HG03045 (cell line): ENCODE data around the gene OR2A14.
"Not testable (repeated sequence)": the region's sequence is repeated elsewhere in the genome, so short reads cannot be mapped to it uniquely, and the experiment has no call there.

Experiments used
- ATAC-seq: cut with Tn5 transposase; IDR thresholded peaks from one replicate; pipeline ENCODE4 v1.9.1; 2021; ENCODE audit warnings: mild to moderate bottlenecking, moderate library complexity; ENCODE audit not compliant: unreplicated experiment

The OR2A14 gene, protein sequence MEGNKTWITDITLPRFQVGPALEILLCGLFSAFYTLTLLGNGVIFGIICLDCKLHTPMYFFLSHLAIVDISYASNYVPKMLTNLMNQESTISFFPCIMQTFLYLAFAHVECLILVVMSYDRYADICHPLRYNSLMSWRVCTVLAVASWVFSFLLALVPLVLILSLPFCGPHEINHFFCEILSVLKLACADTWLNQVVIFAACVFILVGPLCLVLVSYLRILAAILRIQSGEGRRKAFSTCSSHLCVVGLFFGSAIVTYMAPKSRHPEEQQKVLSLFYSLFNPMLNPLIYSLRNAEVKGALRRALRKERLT

DNA sequence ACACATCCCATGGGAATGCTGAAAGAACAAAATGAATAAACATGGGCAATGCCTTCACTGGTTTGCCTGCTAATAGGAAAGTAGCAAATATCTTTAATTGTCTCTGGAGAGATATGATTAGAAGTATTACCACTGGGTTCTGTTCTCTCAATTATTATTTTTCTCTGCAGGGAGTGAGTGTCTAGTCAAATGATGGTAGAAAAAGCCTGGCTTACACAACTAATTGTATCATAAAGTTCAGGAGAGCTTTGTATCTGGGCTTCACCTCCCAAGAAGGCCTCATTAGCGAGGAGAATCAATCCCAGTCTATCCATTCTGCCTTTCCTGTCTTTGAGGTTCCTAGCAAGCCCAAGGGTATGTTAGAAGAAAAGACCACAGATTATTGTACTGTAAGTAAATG lies at the start of gene OR2A14:
Gene OR2A14 (plus strand): TSS at position 301 of the 400 bp plus-strand sequence. CDS start 5,937 bp downstream, outside the sequence.
- no peak for ATAC-seq

DNA sequence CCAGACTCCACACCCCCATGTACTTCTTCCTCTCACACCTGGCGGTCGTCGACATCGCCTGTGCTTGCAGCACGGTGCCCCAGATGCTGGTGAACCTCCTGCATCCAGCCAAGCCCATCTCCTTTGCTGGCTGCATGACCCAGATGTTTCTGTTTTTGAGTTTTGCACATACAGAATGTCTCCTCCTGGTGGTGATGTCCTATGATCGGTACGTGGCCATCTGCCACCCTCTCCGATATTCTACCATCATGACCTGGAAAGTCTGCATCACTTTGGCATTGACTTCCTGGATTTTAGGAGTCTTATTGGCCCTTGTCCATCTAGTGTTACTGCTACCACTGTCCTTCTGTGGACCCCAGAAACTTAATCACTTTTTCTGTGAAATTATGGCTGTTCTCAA lies 48.6 kb upstream of the OR2A14 start:
- no peak for ATAC-seq

DNA sequence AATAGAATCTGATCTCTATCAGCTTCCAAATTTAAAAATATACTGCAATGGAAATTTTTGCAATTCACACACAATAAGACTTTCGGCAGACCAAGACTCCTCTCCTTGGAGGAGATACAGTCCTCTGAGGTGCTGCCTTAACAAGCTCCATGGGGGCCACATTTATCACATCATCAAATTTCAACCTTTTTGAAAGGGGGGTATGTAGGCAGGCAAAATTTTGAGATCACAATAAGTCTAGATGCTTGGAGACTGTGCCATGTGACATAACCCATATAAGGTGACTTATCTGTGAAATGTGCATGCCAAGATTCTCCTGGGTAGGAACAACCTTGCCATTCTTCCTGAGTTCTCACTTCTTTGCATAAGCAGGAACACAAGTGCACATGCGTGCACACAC lies 37.0 kb upstream of the OR2A14 start, which contains the start of gene OR2A12:
Gene OR2A12 (plus strand): TSS at position 301 of the 400 bp plus-strand sequence. CDS start 8,830 bp downstream, outside the sequence.
- ATAC-seq, result no peak

DNA sequence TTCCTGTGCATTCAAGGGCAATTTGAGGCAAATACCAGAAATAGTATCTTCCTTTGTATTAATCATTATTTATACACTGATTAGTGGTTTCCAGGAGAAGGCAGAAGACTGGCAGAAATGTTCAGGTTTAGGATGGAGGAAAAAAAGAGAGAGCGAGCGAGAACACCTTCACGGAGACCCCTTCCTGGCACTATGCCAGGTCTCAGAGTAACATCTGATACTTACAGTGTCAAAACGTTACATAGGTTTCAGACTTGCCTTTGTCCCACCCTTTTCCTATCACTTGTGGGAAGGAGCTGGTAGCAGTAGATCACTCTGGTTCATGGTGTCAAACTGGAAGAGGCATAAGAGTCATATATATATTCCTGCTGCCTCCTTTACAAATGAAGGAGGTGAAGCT lies 36.2 kb upstream of the OR2A14 start:
- no peak for ATAC-seq

DNA sequence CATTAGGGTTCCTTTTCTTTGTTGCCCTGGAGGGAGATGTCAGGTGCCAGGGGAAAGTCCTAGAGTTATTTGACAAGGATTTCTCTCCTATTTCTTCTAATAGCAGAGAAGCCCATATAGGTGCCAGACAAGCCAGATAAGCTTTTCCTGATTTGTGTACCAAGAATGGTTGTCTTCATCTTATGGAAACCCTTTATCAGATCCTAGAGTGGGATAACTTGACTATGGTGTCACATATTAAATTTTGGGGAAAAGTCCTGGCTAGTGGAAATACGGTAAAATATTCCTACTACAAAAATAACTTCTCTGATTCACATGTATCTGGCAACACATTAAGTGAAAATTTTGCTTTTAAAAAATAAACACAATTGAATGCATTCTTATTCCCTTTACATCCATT lies 35.7 kb upstream of the OR2A14 start:
- ATAC-seq, result no peak

DNA sequence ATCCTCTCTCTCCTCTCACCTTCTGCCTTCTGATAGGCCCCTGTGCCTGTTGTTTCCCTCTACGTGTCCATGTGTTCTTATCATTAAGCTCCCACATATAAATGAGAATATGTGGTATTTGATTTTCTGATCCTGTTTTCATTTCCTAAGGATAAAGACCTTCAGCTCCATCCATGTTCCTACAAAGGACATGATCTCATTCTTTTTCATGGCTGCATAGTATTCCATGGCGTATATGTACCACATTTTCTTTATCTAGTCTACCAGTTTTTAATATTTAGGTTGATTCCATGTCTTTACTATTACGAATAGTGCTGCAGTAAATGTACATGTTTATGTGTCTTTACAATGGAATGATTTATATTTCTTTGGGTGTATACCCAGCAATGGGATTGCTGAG lies 32.3 kb upstream of the OR2A14 start:
- ATAC-seq, result no peak

DNA sequence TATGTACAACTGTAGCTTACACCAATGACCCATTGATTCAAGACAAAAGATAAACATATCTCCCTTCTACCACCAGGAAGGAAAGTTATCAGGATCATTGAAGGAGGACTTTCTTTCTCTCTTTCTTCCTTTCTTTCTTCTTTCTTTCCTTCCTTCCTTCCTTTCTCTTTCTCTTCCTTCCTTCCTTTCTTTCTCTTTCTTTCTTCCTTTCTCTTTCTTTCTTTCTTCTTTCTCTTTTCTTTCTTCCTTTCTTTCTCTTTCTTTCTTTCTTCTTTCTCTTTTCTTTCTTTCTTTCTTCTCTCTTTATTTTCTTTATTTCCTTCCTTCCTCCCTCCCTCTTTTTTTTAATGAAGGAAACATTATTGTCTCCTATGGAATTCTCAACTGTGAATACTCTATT lies 24.2 kb upstream of the OR2A14 start:
- no peak for ATAC-seq

DNA sequence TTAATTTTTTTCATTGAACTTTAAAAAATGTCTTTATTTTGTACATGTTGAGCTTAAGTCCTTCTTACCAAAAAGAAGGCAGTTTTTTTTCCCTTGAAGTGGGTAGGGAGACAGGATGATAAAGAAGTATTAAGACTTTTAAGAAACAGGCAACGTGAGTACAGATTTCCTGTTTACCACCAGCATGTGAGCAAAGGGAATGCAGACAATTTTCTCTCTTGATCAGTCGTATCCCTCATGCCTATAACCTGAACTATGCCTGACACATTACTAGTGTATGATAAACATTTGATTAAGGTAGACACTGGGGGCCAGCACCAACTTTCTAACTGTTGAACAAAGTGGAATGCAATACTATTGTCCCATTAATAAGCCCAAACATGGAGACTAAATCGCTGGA lies 22.4 kb upstream of the OR2A14 start:
- ATAC-seq, result no peak

DNA sequence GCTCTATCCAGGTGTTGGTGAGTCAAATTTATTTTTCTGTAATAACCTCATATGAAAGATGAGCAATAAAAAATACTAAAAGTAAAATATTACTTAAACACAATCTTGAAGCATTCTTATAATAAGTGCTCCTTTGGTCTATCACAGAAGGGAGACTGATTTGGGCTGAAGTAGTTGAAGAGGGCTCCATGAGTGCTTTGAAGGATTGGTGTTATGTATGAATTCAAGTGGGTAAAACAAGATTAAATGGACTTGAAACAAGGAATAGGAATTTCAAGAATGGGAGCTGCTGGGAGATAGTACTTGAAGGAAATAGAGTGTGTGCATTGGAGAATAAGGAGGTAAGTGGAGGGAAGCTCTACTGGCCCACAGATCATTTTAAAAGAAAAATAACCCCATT lies 20.9 kb upstream of the OR2A14 start:
- no peak for ATAC-seq

DNA sequence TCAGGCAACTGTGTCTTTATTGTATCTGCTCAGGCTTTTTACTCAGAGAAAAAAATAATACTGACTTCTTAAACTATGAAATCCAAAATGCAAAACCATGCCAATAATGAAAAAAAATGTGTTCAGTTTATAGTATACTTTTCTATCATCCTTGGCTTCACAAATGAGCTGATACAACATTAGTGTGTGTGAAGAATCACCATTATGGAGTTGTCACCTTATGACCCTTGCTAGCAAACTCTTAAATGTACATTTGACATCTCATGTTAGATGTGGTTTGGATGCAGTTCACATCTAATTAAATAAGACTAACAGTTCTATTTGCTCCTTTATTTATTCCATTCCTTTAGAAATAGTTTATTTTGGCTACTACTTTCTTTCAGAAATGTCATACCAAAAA lies 17.8 kb upstream of the OR2A14 start:
- ATAC-seq, result no peak

DNA sequence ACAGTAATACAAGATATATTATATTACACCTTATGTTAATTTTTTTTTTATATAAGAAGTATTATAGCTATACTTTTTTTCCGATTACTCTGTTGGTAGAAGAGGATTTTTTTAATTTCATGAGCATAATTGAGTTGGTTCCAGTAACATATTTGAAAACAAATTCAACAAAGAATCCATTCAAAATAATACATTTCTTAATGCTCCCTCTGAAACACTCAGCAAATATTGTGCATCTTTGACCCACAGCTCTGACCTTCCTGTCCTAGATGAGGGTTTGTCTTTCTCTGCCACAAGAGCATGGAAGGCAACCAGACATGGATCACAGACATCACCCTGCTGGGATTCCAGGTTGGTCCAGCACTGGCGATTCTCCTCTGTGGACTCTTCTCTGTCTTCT lies 13.7 kb upstream of the OR2A14 start, which contains the start of gene OR2A2:
Gene OR2A2 (plus strand): TSS at position 301 of the 400 bp plus-strand sequence. CDS start 0 bp downstream, at position 301.
- no peak for ATAC-seq

DNA sequence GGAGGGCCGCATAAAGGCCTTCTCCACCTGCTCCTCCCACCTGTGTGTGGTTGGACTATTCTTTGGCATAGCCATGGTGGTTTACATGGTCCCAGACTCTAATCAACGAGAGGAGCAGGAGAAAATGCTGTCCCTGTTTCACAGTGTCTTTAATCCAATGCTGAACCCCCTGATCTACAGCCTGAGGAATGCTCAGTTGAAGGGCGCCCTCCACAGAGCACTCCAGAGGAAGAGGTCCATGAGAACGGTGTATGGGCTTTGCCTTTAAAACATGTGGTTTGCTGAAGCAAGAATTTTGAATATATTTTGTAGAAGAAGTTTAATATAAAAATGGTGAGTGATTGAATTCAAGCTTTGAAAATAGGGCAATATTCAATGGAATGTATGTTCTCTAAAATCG lies 12.7 kb upstream of the OR2A14 start:
- no peak for ATAC-seq

DNA sequence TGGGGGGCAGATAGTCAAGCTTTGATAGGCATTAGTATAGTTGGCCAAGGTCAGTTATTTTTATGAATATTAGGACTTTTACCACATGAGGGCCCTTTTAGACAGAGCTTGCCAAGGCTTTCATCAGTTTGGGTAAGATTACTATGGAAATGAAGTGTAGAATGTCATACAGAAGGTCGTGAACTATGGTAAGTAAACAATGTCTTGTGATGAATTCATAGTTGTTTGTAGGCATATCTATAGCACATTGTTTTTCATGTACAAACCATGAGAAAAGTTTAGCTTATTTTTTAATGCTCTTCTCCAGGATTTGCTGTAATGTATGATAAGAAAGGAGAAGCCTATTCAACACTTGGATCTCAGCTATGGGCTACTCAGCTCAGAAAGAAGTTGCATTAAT lies 9.3 kb upstream of the OR2A14 start:
- ATAC-seq, result no peak

DNA sequence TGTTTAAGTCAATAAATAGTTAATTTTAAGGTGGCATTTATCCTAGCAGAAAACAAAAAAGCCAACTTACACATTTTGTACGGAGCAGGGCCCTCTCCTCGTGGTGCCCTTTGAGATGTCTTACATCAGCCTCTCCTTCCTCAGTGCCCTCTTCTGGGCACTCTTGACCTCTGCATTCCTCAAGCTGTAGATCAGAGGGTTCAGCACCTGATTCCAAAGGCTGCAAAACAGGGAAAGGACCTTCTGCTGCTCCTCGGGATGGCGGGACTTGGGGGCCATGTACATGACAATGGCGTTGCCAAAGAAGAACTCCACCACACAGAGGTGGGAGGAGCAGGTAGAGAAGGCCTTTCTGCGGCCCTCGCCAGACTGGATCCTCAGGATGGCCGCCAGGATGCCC lies 4.6 kb upstream of the OR2A14 start:
- no peak for ATAC-seq

DNA sequence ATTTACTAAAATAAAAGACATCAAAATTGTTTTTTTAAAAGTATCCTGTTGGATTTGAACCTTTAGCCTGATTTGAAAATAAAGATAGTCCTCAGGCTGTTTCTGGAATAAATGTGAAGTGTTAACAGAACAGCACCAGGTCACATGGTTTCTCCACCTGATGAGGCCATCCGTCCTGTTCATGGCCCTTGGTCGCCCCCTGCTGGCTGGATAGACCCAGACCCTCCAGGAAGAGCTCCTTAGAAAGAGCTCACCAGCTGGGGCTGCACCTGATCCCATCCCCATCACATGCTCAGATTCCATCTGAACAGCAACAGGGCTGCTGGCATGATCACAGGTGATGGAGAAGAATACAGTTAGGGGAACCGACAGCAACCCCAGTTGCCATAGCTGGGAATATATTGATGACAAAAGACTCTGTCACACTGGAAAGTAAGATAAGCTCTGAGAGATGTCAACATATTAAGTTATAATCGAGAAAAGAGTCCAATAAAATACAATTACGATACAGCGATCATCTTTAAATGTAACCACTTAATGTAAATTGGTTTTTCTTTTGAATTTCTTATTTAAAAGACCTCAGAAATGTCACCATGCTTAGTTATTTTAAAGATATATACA lies 4.8 kb downstream of the OR2A14 start:
- peak; percentile 100 for ATAC-seq

DNA sequence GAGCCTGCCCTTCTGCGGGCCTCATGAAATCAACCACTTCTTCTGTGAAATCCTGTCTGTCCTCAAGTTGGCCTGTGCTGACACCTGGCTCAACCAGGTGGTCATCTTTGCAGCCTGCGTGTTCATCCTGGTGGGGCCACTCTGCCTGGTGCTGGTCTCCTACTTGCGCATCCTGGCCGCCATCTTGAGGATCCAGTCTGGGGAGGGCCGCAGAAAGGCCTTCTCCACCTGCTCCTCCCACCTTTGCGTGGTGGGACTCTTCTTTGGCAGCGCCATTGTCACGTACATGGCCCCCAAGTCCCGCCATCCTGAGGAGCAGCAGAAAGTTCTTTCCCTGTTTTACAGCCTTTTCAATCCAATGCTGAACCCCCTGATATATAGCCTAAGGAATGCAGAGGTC lies 6.6 kb downstream of the OR2A14 start:
- ATAC-seq, result not testable (repeated sequence)

DNA sequence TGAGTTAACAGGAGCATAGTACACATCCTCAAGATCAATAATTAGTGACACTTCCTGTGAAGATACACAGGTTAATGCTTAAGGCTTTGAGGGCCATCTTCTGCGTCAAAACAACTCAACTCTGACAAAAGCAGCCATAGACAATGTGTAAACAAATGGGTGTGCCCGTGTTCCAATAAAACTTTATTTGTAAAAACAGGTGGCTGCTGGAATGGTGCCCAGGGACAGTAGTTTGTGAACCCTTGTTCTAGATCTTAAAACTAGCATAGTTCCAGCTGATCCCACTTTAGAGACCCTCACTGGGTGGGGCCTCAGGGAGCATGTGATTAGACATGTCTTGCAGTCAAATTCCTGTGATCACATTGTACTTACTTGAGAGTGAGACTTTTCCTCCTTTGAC lies 7.8 kb downstream of the OR2A14 start:
- ATAC-seq, result no peak

DNA sequence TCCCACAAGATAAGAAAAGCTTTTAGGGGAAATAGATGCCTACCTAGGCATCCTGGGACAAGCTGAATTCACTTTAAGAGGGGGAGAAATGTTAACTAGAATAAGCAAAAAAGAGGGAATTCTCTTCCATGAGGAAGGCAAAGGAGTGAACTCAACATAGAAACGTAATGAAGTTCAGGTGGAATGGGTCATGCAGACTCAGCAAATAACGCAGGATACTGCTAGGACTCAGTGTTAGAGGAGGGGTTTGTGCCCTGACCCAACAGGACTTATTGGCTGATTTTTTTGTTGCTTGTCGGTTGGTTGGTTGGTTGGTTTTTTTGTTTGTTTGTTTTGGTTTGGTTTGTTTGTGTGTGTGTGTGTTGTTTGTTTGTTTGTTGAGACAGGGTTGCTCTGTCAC lies 9.3 kb downstream of the OR2A14 start:
- no peak for ATAC-seq

DNA sequence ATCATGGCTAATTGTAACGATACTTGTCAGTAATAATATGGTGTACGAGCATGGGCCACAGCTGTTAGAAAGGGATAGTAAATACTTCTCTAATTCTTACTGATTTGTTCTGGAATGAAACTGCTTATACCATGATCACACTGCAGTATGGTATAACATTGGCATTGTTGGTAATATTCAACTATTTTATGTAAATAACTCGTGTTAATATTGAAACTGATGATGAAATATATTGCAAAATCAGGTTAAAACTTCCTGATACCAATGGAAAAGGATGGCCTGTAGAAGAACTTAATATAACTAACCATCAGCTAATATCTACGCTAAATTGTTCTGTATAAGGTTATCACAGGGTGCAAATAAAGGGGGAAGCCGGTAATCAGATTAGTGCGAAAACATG lies 10.3 kb downstream of the OR2A14 start:
- no peak for ATAC-seq

DNA sequence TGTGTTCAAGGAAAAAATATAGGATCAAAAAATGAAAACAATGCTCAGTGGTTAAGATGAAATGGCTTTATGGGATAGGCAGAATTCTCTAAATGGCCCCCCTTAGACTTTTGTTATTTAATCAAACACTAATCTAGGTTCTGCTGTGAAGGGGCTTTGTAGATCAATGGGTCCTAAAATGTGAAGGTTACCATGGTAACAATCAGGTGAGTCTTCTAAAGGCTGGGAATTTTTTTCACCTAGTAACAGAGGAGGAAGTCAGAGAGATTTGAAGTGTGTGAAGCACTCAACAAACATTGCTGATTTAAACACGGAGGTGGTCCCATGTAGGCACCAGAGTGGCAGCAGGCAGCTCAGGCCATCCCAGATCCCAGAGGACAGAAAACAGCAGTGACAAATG lies 11.1 kb downstream of the OR2A14 start:
- ATAC-seq, result no peak

DNA sequence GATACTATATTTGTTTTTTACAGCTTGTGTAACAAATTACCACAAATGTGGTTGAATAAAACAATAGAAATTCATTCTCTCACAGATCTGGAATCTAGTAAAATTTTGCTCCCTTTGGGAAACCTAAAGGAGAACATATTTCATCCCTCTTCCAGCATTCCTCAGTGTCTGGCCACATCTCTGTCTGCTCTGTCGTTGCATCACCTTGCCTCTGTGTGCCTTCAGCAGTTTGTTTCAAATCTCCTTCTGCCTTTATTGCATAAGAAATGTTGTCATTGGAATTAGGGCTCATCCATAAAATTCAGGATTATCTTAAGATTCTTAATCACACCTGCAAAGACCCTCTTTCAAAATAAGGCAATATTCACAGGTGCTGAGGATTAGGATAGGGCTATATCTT lies 14.5 kb downstream of the OR2A14 start:
- ATAC-seq, result no peak

DNA sequence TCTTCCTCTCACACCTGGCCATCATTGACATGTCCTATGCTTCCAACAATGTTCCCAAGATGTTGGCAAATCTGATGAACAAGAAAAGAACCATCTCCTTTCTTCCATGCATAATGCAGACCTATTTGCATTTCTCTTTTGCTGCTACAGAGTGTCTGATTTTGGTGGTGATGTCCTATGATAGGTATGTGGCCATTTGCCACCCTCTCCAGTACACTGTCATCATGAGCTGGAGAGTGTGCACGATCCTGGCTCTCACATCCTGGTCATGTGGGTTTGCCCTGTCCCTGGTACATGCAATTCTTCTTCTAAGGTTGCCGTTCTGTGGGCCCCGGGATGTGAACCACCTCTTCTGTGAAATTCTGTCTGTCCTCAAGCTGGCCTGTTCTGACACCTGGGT lies 19.2 kb downstream of the OR2A14 start:
- ATAC-seq, result no peak

DNA sequence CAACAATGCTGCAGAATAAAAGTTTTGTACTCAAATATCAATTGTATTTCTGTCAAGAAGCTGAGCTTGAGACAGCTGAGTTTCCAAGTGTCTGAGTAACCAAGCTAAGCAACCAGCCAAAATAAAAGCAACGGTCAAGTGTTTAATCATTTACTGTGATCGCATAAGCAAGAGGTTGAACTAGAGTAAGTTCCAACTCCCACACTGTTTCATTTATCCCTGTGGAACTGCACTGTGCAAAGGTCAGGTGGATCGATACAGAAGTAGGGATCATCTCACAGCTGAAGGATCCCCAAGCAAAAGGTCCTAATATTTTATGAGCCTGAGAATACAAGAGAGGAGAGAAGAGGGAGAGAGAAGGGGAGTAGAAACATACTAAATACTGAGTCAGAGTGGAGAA lies 21.4 kb downstream of the OR2A14 start:
- ATAC-seq, result no peak
